Measurements from ENCODE around the gene METTL3. TPM values are rescaled to one million over a fixed set of nuclear protein-coding genes. Genes with fewer than 3 reads are reported as not detected.

Gene METTL3
- total and polyA plus RNA-seq, 2 of the 13 experiments (the other 11 are each of a cell fraction or from before 2014, with no cell fraction given): 123 to 130 TPM

DNA sequence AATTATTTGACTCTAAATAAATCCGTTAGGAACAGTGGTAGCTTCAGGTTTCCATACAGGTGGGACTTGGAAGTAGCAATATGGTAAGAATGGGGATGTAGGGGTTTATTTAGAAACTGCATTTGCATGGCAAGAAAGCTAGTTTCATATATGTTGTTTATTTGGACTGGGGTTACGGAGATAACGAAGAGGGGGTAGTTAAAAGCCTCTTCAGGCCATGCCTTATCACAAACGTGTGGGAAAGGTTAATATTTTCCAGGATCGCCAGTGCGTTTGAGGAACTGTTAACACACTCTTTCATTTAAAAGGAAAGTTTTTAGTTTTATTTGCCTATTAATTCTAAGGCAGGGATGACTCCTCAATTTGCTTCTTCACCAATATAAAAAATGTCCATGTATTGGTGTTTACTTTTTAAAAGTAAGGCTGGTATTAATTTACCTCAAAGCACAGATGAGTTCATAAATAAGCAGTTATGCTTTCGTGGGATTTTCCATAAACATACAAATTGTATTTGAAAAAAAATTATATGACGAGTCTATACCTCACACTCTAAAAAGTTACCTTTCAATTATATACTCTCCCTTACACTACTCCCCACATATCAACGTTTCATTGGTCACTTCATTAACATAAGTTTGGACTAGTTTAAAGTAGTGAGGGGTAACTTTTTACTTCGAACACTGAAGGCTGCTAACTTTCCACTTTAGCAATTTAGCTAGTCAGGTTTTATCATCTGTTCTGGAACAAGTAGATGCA is 35.2 kb downstream of the METTL3 start:
- DNase-seq (ENCODE audit: low spot score) (peak; percentile 18), ATAC-seq (peak; percentile 32), FAIRE-seq (peak; percentile 4)
- H3K79me2 ChIP-seq (ENCODE audit: insufficient read depth, low read length): peaks cover 45% of the 10 kb centered on the region
- no peaks in the 10 kb centered on the region; a peak in 1 of 5 replicates for H3K27me3 ChIP-seq (ENCODE audit: control insufficient read depth in 1 of 2, insufficient read depth in 2 of 2, low read length in 2 of 2)
- ChIA-PET CTCF (ENCODE audit: low intra/inter-chr PET ratio, low total read pairs) (interaction anchor here (1.7 to 2.0 kb wide), 2 partner anchors 20 to 82 kb away, joined by 12 to 19 read pairs; partner anchors contain the start of gene CHD8), POLR2A (interaction anchor here (0.7 to 5.2 kb wide), 10 partner anchors 12 to 92 kb away, joined by 3 to 47 read pairs (median 7); partner anchors contain the start of genes CHD8 and METTL3)
- TSS peak; percentile 82 for BruUV-seq (replicated peaks)
- H3K27ac ChIP-seq (ENCODE audit: extremely low read length, insufficient read depth, low read length): peak overlapping the region; percentile 87
- peaks cover 8 to 28% of the 10 kb centered on the region in 2 experiments for H3K36me3 ChIP-seq (replicated peaks in 1 of 2; ENCODE audit: control insufficient read depth in 1 of 2, insufficient read depth in 2 of 2, low read length in 2 of 2)
- in situ Hi-C loops (cut with HindIII; ENCODE audit: extremely low pct_ligation_motif_present, low pct_unique_long_range_greater_than_20kb): no loop called here
- WGBS (ENCODE audit: low lambda C conversion rate): 9% methylated on average over 10 of the region's 10 CpGs
- peak overlapping the region; percentile 88 for H2AFZ ChIP-seq (ENCODE audit: low read length)
- H3K4me1 ChIP-seq (ENCODE audit: insufficient read depth, low read length): peaks cover 29% of the 10 kb centered on the region
- intact Hi-C loops (cut with micrococcal nuclease; ENCODE audit: unreplicated experiment): loop anchor here (1.0 to 2.0 kb wide), 3 partner anchors 20 to 1015 kb away; partner anchors contain the start of genes CHD8 and PIP4P1
- peak overlapping the region; percentile 83 to 99 (median 87) for H3K4me3 ChIP-seq (replicated peaks in 1 of 3; ENCODE audit: insufficient read depth in 1 of 3, low read depth in 2 of 3, low read length in 3 of 3)
- peak overlapping the region; percentile 95 for H3K9ac ChIP-seq (ENCODE audit: insufficient read depth, low read depth, low read length)
- H3K4me2 ChIP-seq (ENCODE audit: low read depth, low read length): peak overlapping the region; percentile 84
- H3K9me3 ChIP-seq (ENCODE audit: low read length): no peaks in the 10 kb centered on the region
- H4K20me1 ChIP-seq (ENCODE audit: insufficient read depth, low read length): no peaks in the 10 kb centered on the region
- TF ChIP-seq NR2F6 (IDR thresholded peaks at IDR 0.05) (0 out of 2 replicates have a peak, but pooled peaks have one; percentile 12), NR2F6 (CRISPR knock-in tag; IDR thresholded peaks at IDR 0.05) (no peak), ONECUT2 (CRISPR knock-in tag; IDR thresholded peaks at IDR 0.05) (no peak), SIN3A (IDR thresholded peaks at IDR 0.05; ENCODE audit: borderline replicate concordance, low read depth, low read length) (0 out of 2 replicates have a peak, but pooled peaks have one; percentile 20), KLF11 (CRISPR knock-in tag; IDR thresholded peaks at IDR 0.05) (peak; percentile 74; the same call in 1 of the 2 replicates), RARA (CRISPR knock-in tag; IDR thresholded peaks at IDR 0.05) (peak; percentile 22; the same call in 1 of the 2 replicates), ZNF430 (CRISPR knock-in tag; IDR thresholded peaks at IDR 0.05) (0 out of 2 replicates have a peak, but pooled peaks have one; percentile 6), PRMT3 (CRISPR knock-in tag; IDR thresholded peaks at IDR 0.05; ENCODE audit: borderline replicate concordance, low read depth) (no peak), ELF3 (CRISPR knock-in tag; IDR thresholded peaks at IDR 0.05) (0 out of 2 replicates have a peak, but pooled peaks have one; percentile 11), SIX1 (CRISPR knock-in tag; IDR thresholded peaks at IDR 0.05; ENCODE audit: borderline replicate concordance) (0 out of 2 replicates have a peak, but pooled peaks have one; percentile 19), FOXP1 (IDR thresholded peaks at IDR 0.05) (no peak), FOXP1 (CRISPR knock-in tag; IDR thresholded peaks at IDR 0.05) (peak; percentile 47), NCOA2 (CRISPR knock-in tag; IDR thresholded peaks at IDR 0.05) (peak; percentile 5; the same call in 1 of the 2 replicates), SOX5 (CRISPR knock-in tag; IDR thresholded peaks at IDR 0.05; ENCODE audit: borderline replicate concordance) (0 out of 2 replicates have a peak, but pooled peaks have one; percentile 2)
- TF ChIP-seq, protein P1, sequence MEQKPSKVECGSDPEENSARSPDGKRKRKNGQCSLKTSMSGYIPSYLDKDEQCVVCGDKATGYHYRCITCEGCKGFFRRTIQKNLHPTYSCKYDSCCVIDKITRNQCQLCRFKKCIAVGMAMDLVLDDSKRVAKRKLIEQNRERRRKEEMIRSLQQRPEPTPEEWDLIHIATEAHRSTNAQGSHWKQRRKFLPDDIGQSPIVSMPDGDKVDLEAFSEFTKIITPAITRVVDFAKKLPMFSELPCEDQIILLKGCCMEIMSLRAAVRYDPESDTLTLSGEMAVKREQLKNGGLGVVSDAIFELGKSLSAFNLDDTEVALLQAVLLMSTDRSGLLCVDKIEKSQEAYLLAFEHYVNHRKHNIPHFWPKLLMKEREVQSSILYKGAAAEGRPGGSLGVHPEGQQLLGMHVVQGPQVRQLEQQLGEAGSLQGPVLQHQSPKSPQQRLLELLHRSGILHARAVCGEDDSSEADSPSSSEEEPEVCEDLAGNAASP (CRISPR knock-in tag; IDR thresholded peaks at IDR 0.05; ENCODE audit: borderline replicate concordance): no peak
- TF ChIP-seq, protein P2, sequence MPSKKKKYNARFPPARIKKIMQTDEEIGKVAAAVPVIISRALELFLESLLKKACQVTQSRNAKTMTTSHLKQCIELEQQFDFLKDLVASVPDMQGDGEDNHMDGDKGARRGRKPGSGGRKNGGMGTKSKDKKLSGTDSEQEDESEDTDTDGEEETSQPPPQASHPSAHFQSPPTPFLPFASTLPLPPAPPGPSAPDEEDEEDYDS (CRISPR knock-in tag; IDR thresholded peaks at IDR 0.05): peak; percentile 72
- TF ChIP-seq, protein P3, sequence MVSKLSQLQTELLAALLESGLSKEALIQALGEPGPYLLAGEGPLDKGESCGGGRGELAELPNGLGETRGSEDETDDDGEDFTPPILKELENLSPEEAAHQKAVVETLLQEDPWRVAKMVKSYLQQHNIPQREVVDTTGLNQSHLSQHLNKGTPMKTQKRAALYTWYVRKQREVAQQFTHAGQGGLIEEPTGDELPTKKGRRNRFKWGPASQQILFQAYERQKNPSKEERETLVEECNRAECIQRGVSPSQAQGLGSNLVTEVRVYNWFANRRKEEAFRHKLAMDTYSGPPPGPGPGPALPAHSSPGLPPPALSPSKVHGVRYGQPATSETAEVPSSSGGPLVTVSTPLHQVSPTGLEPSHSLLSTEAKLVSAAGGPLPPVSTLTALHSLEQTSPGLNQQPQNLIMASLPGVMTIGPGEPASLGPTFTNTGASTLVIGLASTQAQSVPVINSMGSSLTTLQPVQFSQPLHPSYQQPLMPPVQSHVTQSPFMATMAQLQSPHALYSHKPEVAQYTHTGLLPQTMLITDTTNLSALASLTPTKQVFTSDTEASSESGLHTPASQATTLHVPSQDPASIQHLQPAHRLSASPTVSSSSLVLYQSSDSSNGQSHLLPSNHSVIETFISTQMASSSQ (IDR thresholded peaks at IDR 0.05; ENCODE audit: low read depth): peak; percentile 79
- TF ChIP-seq, protein P3 (CRISPR knock-in tag; IDR thresholded peaks at IDR 0.05; ENCODE audit: borderline replicate concordance): peak; percentile 30; the same call in 1 of the 2 replicates
